GM12878 (cell line): ENCODE measurements around the gene EMILIN3. TPM values are rescaled to one million over a fixed set of nuclear protein-coding genes. Genes with fewer than 3 reads are reported as not detected.

Source experiments
- ATAC-seq: fragments of 200-7000 bp; cut with Tn5 transposase; 3 replicates; pipeline ENCODE4 v1.9.1; 2020; ENCODE audit warnings: mild to moderate bottlenecking, moderate library complexity
- BruUV-seq: library from RNA; stranded (reverse); fragments of 400-500 nt; replicated peaks from 2 replicates; lab custom pipeline; 2021; lab: Mats Ljungman, UMichigan
- CTCF ChIA-PET: fragments of 300-600 bp; sonication (Branson Sonifier 250); formaldehyde crosslinking; extraction: SDS; loops from one replicate; lab custom pipeline; 2021; ENCODE audit warnings: inconsistent platforms; lab: Yijun Ruan, JAX
- POLR2A ChIA-PET: fragments of 350-600 bp; formaldehyde crosslinking; extraction: SDS; loops from one replicate; lab custom pipeline; 2021; ENCODE audit warnings: inconsistent platforms; lab: Charles Lee
- RAD21 ChIA-PET: fragments of 300-600 bp; sonication (Branson Sonifier 250); formaldehyde crosslinking; loops from one replicate; lab custom pipeline; 2023; ENCODE audit warnings: antibody characterized with exemption; ENCODE audit not compliant: unreplicated experiment; lab: Charles Lee
- SMC1A ChIA-PET: fragments of 300-600 bp; sonication (Branson Sonifier 250); formaldehyde crosslinking; loops from one replicate; lab custom pipeline; 2023; ENCODE audit not compliant: unreplicated experiment, uncharacterized antibody; lab: Charles Lee
- DNase-seq: peaks from one replicate; pipeline ENCODE4 v3.0.0-alpha.2; 2011; ENCODE audit warnings: low read depth, low spot score
- FAIRE-seq: peaks from 3 replicates; lab custom pipeline; 2011; peaks lifted over from hg19 to GRCh38; lab: Jason Lieb, UNC
- H2AFZ ChIP-seq: 2 replicates; pipeline ENCODE4 v1.6.0; 2011; ENCODE audit warnings: low read depth, low read length, control low read depth; ENCODE audit not compliant: control insufficient read depth
- H3K27ac ChIP-seq: 2 replicates; pipeline ENCODE4 v1.5.1; 2011; ENCODE audit warnings: control low read depth; ENCODE audit not compliant: control insufficient read depth, insufficient read depth
- H3K27me3 ChIP-seq, 2 experiments: replicated peaks in 1 of 2; 2 replicates each; pipeline versions ENCODE4 v1.6.0 to v1.6.1; 2011; ENCODE audit warnings: low read length in 1 of 2; ENCODE audit not compliant: control insufficient read depth in 2 of 2, insufficient read depth in 2 of 2
- H3K36me3 ChIP-seq, 2 experiments: 2 replicates each; pipeline ENCODE4 v1.5.1; 2011; ENCODE audit warnings: low read length in 1 of 2; ENCODE audit not compliant: control insufficient read depth in 2 of 2, insufficient read depth in 2 of 2
- H3K4me1 ChIP-seq: 2 replicates; pipeline ENCODE4 v1.6.1; 2011; ENCODE audit warnings: mild to moderate bottlenecking, low read length, moderate library complexity, mixed read lengths; ENCODE audit not compliant: control insufficient read depth, insufficient read depth
- H3K4me2 ChIP-seq: 2 replicates; pipeline ENCODE4 v1.6.0; 2011; ENCODE audit warnings: control low read depth; ENCODE audit not compliant: control insufficient read depth, insufficient read depth
- H3K4me3 ChIP-seq: fragments of 200-600 bp; sonication (generic); 2 replicates; pipeline ENCODE4 v1.5.1; 2016
- H3K79me2 ChIP-seq: 2 replicates; pipeline ENCODE4 v1.6.0; 2011; ENCODE audit warnings: low read length; ENCODE audit not compliant: control insufficient read depth, insufficient read depth
- H3K9ac ChIP-seq: 2 replicates; pipeline ENCODE4 v1.8.0; 2011; ENCODE audit warnings: low read length, control low read depth, mixed read lengths; ENCODE audit not compliant: control insufficient read depth, insufficient read depth
- H3K9me3 ChIP-seq: replicated peaks from 3 replicates; pipeline ENCODE4 v1.5.1; 2011; ENCODE audit warnings: mild to moderate bottlenecking, low read length; ENCODE audit not compliant: control insufficient read depth, insufficient read depth
- H4K20me1 ChIP-seq: 2 replicates; pipeline ENCODE4 v1.6.0; 2011; ENCODE audit not compliant: control insufficient read depth, insufficient read depth
- CUX1 ChIP-seq: IDR thresholded peaks from 2 replicates; pipeline ENCODE4 v1.6.1; 2012; ENCODE audit warnings: improper control_type of control experiment, low read depth, low read length; ENCODE audit not compliant: insufficient replicate concordance
- PKNOX1 ChIP-seq: fragments of 450-650 bp; IDR thresholded peaks from 2 replicates; pipeline ENCODE4 v1.6.1; 2016; ENCODE audit warnings: mild to moderate bottlenecking
- SIX5 ChIP-seq: IDR thresholded peaks from 2 replicates; pipeline ENCODE4 v1.6.1; 2011; ENCODE audit warnings: mild to moderate bottlenecking, low read depth, low read length, moderate library complexity; ENCODE audit not compliant: severe bottlenecking
- SREBF2 ChIP-seq: IDR thresholded peaks from 2 replicates; pipeline ENCODE4 v1.6.1; 2012; ENCODE audit warnings: mild to moderate bottlenecking, low read length
- WGBS: methylation state at CpG from one replicate; pipeline ENCODE4 v1.1.6; 2016; ENCODE audit warnings: low lambda C conversion rate; ENCODE audit not compliant: insufficient replicate concordance, insufficient coverage; ENCODE audit errors: missing lambda C conversion rate; 5-methylcytosine and 5-hydroxymethylcytosine counted together
- in situ Hi-C: fragments of 300-500 bp; cut with MboI; formaldehyde crosslinking; loops from 9 replicates; pipeline ENCODE4 v1.14.3; 2018; ENCODE audit warnings: mixed read lengths
- intact Hi-C: fragments of 100-400 bp; cut with micrococcal nuclease; formaldehyde crosslinking; loops from one replicate; pipeline ENCODE4 v1.14.2; 2022; ENCODE audit not compliant: unreplicated experiment
- polyA plus RNA-seq, 11 experiments: library from polyadenylated mRNA; depleted of rRNA in 4 of 11; unstranded in 6 of 11; stranded (reverse) in 5 of 11; fragments of >200 nt; fragmentation: Nextera tagmentation in 4 of 11; fragmentation: Illumina TruSeq in 1 of 11; extraction: Ambion mirVana in 4 of 11; extraction: Trizol in 1 of 11; gene quantifications; 1 replicate in 1 of 11; 2 replicates in 10 of 11; pipeline versions ENCODE4 v1.2.1 to v1.2.3, GENCODE V29; 2011 to 2016; ENCODE audit warnings: inconsistent platforms in 2 of 11, missing spikeins in 2 of 11, low read depth in 1 of 11
- total RNA-seq, 4 experiments: library from RNA; depleted of rRNA in 3 of 4; stranded (reverse); fragments of >200 nt in 3 of 4; fragmentation: Illumina TruSeq in 1 of 4; extraction: Trizol in 1 of 4; gene quantifications; 2 replicates each; pipeline versions ENCODE4 v1.2.1 to v1.2.3, GENCODE V29; 2013 to 2021

The EMILIN3 gene
- total and polyA plus RNA-seq, 10 of the 15 experiments (the other 5 are each of a cell fraction or from before 2014, with no cell fraction given) = not detected

- TF ChIP-seq CUX1 (no peak), PKNOX1 (no peak), SIX5 (no peak), SREBF2 (no peak)
- no peak overlapping the region for H3K4me3 ChIP-seq
- no TSS peak for BruUV-seq
- POLR2A ChIA-PET = no interaction called here
- no peak overlapping the region for H3K27ac ChIP-seq
- no peak overlapping the region for H3K9ac ChIP-seq
- H2AFZ ChIP-seq = no peak overlapping the region
- RAD21 ChIA-PET = no interaction called here
- no peak for ATAC-seq
- no peak for FAIRE-seq
- H3K4me1 ChIP-seq = no peaks in the 10 kb centered on the region
- intact Hi-C loops = no loop called here
- H4K20me1 ChIP-seq = no peaks in the 10 kb centered on the region
- SMC1A ChIA-PET = interaction anchor here (0.6 to 1.5 kb wide), 2 partner anchors 10 to 65 kb away, joined by 3 to 4 read pairs; partner anchors contain the start of gene LPIN3
- H3K9me3 ChIP-seq = no peaks in the 10 kb centered on the region
- CTCF ChIA-PET = interaction anchor here (1.0 to 1.9 kb wide), 2 partner anchors 11 to 60 kb away, joined by 5 to 6 read pairs; no protein-coding TSS in a partner anchor
- WGBS = 27% methylated on average over 7 of the region's 7 CpGs
- no peak overlapping the region for H3K4me2 ChIP-seq
- H3K79me2 ChIP-seq = no peaks in the 10 kb centered on the region
- in situ Hi-C loops = no loop called here
- no peaks in the 10 kb centered on the region for H3K27me3 ChIP-seq
- no peaks in the 10 kb centered on the region for H3K36me3 ChIP-seq
- DNase-seq = no peak
Observed at GRCh38 chr20:41350408-41350962, 16.1 kb downstream of the EMILIN3 start.
